ACC112 (cell line): ENCODE measurements around the gene ADTRP.
"Not testable (repeated sequence)": the region's sequence is repeated elsewhere in the genome, so short reads cannot be mapped to it uniquely, and the experiment has no call there.

Experiments
- H2AFZ ChIP-seq: fragments of 200-600 bp; sonication (generic); one replicate; pipeline ENCODE4 v1.6.0; 2017; ENCODE audit warnings: antibody characterized with exemption, low read length; ENCODE audit not compliant: unreplicated experiment
- H3K27ac ChIP-seq: fragments of 200-600 bp; sonication (generic); 2 replicates; pipeline ENCODE4 v1.5.1; 2014; ENCODE audit warnings: low read depth, mild to moderate bottlenecking, antibody characterized with exemption, low read length, moderate library complexity
- H3K27me3 ChIP-seq: fragments of 200-600 bp; sonication (generic); 2 replicates; pipeline ENCODE4 v1.6.1; 2014; ENCODE audit warnings: mild to moderate bottlenecking, antibody characterized with exemption, low read length, moderate library complexity, mixed read lengths; ENCODE audit not compliant: insufficient read depth
- H3K36me3 ChIP-seq: fragments of 200-600 bp; sonication (generic); 2 replicates; pipeline ENCODE4 v1.6.1; 2016; ENCODE audit warnings: mild to moderate bottlenecking, antibody characterized with exemption, low read length, moderate library complexity, mixed read lengths; ENCODE audit not compliant: insufficient read depth
- H3K4me1 ChIP-seq: fragments of 200-600 bp; sonication (generic); one replicate; pipeline ENCODE4 v1.6.1; 2016; ENCODE audit warnings: low read length, mixed read lengths; ENCODE audit not compliant: insufficient read depth, unreplicated experiment, control insufficient read depth
- H3K4me3 ChIP-seq: fragments of 200-600 bp; sonication (generic); 2 replicates; pipeline ENCODE4 v1.5.1; 2014; ENCODE audit warnings: mild to moderate bottlenecking, low read depth, low read length
- H3K79me2 ChIP-seq: fragments of 200-600 bp; sonication (generic); one replicate; pipeline ENCODE4 v1.6.0; 2016; ENCODE audit warnings: low read length; ENCODE audit not compliant: control insufficient read depth, unreplicated experiment, insufficient read depth

ADTRP gene

GRCh38 chr6:11803591-11803971, 25.0 kb upstream of the ADTRP start:
- no peaks in the 10 kb centered on the region for H3K27me3 ChIP-seq
- no peak overlapping the region for H3K4me3 ChIP-seq
- no peaks in the 10 kb centered on the region for H3K36me3 ChIP-seq
- H3K4me1 ChIP-seq: no peaks in the 10 kb centered on the region
- H3K79me2 ChIP-seq: no peaks in the 10 kb centered on the region
- H3K27ac ChIP-seq: no peak overlapping the region
- no peak overlapping the region for H2AFZ ChIP-seq

- Histone ChIP-seq H3K4me3 (no peak overlapping the region), H2AFZ (no peak overlapping the region), H3K36me3 (no peaks in the 10 kb centered on the region), H3K79me2 (no peaks in the 10 kb centered on the region), H3K27ac (no peak overlapping the region), H3K27me3 (no peaks in the 10 kb centered on the region), H3K4me1 (no peaks in the 10 kb centered on the region)
Observed at GRCh38 chr6:11802886-11803590, 24.4 kb upstream of the ADTRP start.

GRCh38 chr6:11800531-11800930, 21.9 kb upstream of the ADTRP start:
- H2AFZ ChIP-seq, H3K79me2 ChIP-seq, H3K4me3 ChIP-seq, H3K27ac ChIP-seq, H3K27me3 ChIP-seq, H3K4me1 ChIP-seq, H3K36me3 ChIP-seq: not testable (repeated sequence)

- Histone ChIP-seq H3K79me2 (no peaks in the 10 kb centered on the region), H3K4me1 (no peaks in the 10 kb centered on the region), H3K27me3 (no peaks in the 10 kb centered on the region), H2AFZ (no peak overlapping the region), H3K36me3 (no peaks in the 10 kb centered on the region), H3K27ac (no peak overlapping the region), H3K4me3 (no peak overlapping the region)
Observed at GRCh38 chr6:11798538-11798937, 19.9 kb upstream of the ADTRP start.

GRCh38 chr6:11798096-11798495, 19.5 kb upstream of the ADTRP start:
- H3K4me3 ChIP-seq: no peak overlapping the region
- H3K27ac ChIP-seq: no peak overlapping the region
- H2AFZ ChIP-seq: no peak overlapping the region
- no peaks in the 10 kb centered on the region for H3K79me2 ChIP-seq
- H3K4me1 ChIP-seq: no peaks in the 10 kb centered on the region
- no peaks in the 10 kb centered on the region for H3K36me3 ChIP-seq
- no peaks in the 10 kb centered on the region for H3K27me3 ChIP-seq

- no peak overlapping the region for H3K27ac ChIP-seq
- no peak overlapping the region for H2AFZ ChIP-seq
- H3K79me2 ChIP-seq: no peaks in the 10 kb centered on the region
Observed at GRCh38 chr6:11796829-11797228, 18.2 kb upstream of the ADTRP start.

GRCh38 chr6:11795403-11795802, 16.8 kb upstream of the ADTRP start:
- Histone ChIP-seq H3K79me2 (no peaks in the 10 kb centered on the region), H3K27me3 (no peaks in the 10 kb centered on the region), H2AFZ (peak overlapping the region; percentile 86), H3K4me1 (no peaks in the 10 kb centered on the region), H3K4me3 (peak overlapping the region; percentile 68; the same call in 1 of the 2 replicates), H3K27ac (no peak overlapping the region), H3K36me3 (no peaks in the 10 kb centered on the region)

More at GRCh38 chr6:11796829-11797228, 18.2 kb upstream of the ADTRP start:
- no peaks in the 10 kb centered on the region for H3K4me1 ChIP-seq
- H3K4me3 ChIP-seq: no peak overlapping the region
- H3K36me3 ChIP-seq: no peaks in the 10 kb centered on the region
- no peaks in the 10 kb centered on the region for H3K27me3 ChIP-seq

GRCh38 chr6:11793277-11793676, 14.7 kb upstream of the ADTRP start:
- Histone ChIP-seq H3K27ac (no peak overlapping the region), H3K27me3 (no peaks in the 10 kb centered on the region), H3K4me3 (no peak overlapping the region), H3K79me2 (no peaks in the 10 kb centered on the region), H3K4me1 (no peaks in the 10 kb centered on the region), H2AFZ (no peak overlapping the region), H3K36me3 (no peaks in the 10 kb centered on the region)

- Histone ChIP-seq H3K79me2 (no peaks in the 10 kb centered on the region), H3K27ac (no peak overlapping the region), H2AFZ (no peak overlapping the region), H3K36me3 (no peaks in the 10 kb centered on the region), H3K4me1 (no peaks in the 10 kb centered on the region), H3K4me3 (no peak overlapping the region), H3K27me3 (no peaks in the 10 kb centered on the region)
Observed at GRCh38 chr6:11791354-11792107, 12.9 kb upstream of the ADTRP start.

GRCh38 chr6:11789744-11790143, 11.1 kb upstream of the ADTRP start:
- no peaks in the 10 kb centered on the region for H3K36me3 ChIP-seq
- H3K27ac ChIP-seq: no peak overlapping the region
- no peak overlapping the region for H3K4me3 ChIP-seq
- H2AFZ ChIP-seq: no peak overlapping the region
- H3K79me2 ChIP-seq: no peaks in the 10 kb centered on the region
- H3K27me3 ChIP-seq: no peaks in the 10 kb centered on the region
- H3K4me1 ChIP-seq: no peaks in the 10 kb centered on the region

- H2AFZ ChIP-seq: no peak overlapping the region
Observed at GRCh38 chr6:11788043-11788442, 9.4 kb upstream of the ADTRP start.

More at GRCh38 chr6:11788043-11788442, 9.4 kb upstream of the ADTRP start:
- no peak overlapping the region for H3K27ac ChIP-seq
- no peaks in the 10 kb centered on the region for H3K27me3 ChIP-seq
- no peak overlapping the region for H3K4me3 ChIP-seq
- H3K4me1 ChIP-seq: no peaks in the 10 kb centered on the region
- H3K79me2 ChIP-seq: no peaks in the 10 kb centered on the region
- no peaks in the 10 kb centered on the region for H3K36me3 ChIP-seq
